Forelimb muscle (tissue), 1 donor: ENCODE measurements around the gene PDP2. TPM values are rescaled to one million over a fixed set of nuclear protein-coding genes. Genes with fewer than 3 reads are reported as not detected.
"Not testable (repeated sequence)": the region's sequence is repeated elsewhere in the genome, so short reads cannot be mapped to it uniquely, and the experiment has no call there.

Experiments
- DNase-seq: peaks from one replicate; pipeline ENCODE4 v3.0.0-alpha.2; 2013; ENCODE audit warnings: low read depth
- polyA plus RNA-seq: library from polyadenylated mRNA; unstranded; fragments of 120-200 nt; gene quantifications from one replicate; pipeline ENCODE4 v1.2.1, GENCODE V29; 2013; ENCODE audit not compliant: insufficient read length

The PDP2 gene
- polyA plus RNA-seq, 1 donor, result 3.3 TPM

DNA sequence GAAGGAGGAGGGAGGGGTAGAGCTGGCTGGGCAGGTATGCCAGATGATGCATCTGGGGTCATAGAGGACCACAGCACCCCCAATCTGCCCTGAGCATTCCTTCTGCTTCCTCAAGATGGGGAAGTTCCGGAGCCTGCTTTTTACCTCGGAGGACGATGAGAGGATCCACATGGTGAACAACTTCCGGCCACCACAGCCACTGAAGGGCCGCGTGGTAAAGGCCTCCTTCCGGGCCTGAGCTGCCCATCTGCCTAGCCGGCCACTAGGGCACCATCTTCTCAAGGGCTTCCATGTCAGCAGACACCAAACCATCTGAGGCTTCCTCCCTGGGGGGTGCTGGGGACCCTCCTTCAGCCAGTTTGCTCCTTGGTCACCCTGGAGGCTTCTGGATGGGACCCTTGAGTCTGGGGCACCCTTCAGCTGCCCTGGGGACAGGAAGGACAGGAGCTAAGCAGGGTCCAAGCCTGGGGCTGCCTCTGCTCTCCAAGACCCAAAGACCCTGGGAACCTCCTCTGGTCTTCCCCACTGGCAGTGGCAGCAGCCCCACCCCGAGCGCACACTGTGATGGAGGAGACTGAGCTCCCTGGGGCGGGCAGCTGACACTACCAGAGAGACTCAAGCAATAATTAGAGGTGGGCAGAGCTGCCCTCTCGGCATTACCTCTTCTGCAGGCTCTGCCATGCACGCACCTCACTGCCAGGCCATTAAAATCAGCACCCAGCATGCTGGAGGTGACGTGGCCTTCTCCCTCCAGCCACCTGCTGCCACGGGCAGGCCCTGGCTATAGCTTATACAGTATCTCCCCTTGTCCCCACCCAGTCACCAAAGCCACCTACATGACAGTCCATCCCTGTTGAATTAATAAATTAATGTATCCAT, 26.8 kb upstream of the PDP2 start:
- no peak for DNase-seq

DNA sequence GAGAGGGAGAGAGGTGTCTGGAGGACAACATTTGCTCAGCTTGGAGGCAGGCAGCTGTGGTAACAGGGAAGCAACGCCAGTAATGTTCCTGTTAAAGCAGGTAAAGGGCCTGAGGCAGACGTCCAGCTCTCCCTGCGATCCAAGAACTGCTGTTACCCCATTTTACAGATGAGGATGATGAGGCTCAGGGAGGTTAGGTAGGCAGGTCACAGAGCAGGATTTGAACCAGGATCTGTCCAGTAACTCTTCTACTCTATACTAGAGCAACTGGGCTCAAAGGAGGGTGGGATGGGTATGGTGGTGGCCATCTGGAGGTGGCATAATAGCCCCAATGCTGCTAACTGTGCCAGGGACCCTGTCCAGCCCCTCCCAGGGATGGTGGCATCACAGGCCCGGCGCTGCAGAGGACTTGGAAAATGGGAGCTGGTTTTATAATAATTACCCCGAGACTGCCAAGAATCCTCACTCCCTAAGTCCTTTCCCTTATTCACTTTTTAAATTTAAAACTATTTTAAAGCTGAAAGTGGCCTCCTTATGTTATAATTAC, 24.1 kb upstream of the PDP2 start:
- no peak for DNase-seq

DNA sequence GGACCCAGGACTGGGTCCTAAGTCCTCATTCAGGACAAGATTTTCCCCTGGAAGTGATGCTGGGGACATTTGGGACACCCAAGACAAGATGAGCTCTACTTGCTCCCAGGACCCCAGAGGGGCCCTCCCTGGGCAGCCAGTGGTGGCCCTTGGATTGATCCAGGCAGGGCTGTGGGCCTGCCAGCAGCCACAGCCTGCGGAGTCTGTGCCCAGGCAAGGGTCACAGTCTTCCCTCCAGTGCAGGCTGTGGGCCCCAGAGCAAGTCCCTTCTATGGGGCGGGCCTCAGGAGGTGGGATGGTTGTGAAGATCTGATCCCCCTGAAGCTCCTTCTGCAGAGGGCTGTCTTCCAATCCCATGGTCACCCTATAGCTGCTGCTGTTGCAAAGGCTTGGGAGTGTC, 23.5 kb upstream of the PDP2 start:
- DNase-seq, result no peak

DNA sequence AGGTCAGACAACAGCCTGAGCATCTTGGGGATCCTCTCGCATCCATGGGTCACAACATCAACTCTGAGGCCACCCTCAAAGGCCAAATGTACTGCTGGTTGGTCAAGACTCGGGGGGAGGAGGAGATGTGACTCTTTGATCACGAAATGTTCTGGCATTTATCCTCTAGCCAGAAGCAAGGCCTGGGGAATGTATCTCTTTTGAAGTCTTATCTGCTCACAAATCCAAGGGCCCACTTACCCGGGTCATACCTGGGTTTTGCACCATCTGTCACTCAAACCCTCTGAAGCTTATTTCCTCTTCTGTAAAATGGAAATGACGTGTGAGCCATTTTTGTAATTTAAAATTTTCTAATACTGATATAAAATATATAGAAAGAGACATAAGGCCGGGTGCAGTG, 22.9 kb upstream of the PDP2 start:
- no peak for DNase-seq

DNA sequence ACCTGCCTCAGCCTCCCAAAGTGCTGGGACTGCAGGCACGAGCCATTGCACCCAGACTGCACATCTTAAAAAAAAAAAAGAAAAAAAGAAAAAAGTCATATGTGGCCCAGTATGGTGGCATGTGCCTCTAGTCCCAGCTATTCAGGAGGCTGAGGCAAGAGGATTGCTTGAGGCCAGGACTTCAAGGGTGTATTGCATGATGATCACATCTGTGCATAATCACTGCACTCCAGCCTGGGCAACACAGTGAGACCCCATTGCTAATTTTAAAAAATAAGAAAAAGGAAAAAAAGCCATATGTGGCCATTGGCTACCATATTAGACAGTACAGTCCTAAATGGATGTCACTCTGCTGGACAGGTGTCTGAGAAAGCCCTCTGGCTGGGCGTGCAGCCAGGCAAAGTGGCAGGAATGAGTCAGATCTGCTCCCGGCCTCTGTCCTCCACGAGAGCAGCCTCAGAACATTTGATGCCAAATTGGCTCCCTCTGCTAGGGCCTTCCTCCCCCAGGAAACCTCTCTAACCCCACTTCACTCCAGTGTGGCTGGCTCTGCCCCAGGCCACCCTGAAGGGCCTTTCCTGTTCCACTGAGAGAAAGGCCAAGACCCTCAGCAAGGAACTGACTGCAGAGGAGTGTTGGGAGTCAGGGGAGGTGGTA, 21.4 kb upstream of the PDP2 start:
- no peak for DNase-seq

DNA sequence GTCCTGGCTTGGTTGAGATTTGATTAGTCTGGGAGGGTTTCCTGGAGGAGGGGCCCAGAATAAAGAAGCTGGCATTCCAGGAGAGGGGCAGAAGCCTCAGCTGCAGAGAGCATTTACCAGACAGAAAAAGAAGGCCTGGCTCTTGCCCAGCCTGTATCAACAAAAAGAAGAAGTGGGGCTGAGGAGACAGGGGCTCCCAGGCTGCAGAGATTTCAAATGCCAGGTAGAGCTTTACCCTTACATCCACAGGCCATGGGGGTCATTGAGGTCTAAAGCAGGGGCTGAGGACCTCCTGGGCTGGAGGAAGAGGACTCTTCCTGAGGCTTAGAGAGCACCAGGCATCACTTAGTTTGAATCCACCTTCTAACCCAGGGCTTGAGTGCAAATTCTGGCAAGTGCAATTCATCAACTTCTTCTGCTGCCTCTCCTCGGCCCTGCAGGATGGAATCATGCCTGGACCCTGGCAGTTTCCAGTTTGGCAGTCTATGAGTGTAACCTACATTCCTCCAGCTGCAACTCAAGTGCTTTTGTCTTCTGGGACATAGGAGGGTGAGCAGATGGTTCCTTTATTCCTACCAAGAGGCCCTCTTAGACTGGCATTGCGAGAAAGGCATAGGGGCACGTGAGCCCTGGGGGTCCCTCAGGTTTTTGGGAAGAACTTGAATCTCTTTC, 20.8 kb upstream of the PDP2 start:
- DNase-seq, result no peak

DNA sequence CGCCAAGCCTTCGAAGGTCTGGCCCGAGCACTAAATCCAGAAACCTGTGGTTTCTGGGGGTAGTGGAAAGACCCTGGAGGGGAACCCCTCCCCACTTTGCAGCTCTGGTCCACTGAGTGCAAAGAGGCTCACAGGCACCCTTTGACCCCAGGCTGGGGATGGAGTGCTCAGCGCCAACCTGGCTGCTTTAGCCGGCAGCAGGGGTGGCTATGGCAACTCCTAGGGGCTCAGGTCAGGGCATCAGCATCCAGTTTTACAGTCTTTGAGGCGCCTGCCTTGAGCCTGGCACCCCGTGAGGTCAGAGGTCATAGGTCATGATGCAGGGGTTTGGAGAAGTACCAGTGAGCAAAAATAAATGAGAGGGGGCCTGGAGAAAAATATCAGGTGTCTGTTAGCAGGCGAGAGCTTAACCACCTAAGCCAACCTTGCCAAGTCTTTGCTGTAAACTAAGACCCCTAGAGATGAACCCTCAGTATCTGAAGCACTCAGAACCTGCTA, 18.2 kb upstream of the PDP2 start:
- DNase-seq, result no peak

DNA sequence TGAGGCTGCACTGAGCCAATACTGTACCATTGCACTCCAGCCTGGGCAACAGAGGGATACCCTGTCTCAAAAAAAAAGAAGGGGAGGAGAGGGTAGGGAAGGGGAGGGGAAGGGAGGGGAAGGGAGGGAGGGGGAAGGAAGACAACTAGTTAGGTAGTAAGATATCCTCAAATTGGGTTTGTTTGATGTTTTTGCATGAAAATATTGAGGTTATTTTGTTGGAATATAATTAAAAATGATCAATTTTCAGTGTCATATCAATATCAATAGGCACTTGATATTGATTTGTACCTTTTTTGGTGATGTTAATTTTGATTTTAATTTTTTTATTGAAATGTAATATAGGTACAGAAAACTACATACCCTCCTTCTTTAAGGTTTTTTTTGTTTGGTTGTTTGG, 16.6 kb upstream of the PDP2 start:
- DNase-seq, result no peak

DNA sequence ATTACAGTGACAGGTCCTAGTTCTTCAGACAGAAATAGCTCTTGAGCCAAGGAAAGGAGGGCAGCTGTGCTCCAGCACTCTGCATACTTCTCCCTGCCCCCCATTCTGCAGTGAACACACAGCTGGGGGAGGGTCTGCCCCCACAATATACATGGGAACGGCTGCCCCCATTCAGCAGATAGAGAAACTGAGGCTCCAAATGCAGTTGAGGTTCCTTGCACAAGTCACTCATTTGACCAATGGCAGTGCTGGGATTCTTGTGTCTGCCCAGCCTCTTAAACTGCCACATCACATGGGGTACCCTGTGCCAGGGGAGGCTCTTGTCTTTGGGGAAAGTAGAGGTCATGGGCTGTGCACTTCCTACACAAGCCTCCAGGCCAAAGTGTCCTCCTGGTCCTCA, 10.9 kb upstream of the PDP2 start:
- DNase-seq, result no peak

DNA sequence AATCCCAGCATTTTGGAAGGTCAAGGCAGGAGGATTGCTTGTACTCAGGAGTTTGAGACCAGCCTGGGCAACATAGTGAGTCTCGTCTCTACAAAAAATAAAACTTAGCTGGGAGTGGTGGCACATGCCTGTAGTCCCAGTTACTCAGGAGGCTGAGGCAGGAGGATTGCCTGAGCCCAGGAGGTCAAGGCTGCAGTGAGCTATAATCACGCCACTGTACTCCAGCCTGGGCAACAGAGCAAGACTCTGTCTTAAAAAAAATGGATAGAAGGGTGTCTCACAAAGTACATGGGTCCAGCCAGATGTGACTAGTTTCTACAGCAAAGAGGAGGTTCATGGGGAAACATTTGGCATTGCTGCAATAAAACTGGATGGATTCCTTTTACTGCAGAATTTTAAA, 9.0 kb upstream of the PDP2 start:
- not testable (repeated sequence) for DNase-seq

DNA sequence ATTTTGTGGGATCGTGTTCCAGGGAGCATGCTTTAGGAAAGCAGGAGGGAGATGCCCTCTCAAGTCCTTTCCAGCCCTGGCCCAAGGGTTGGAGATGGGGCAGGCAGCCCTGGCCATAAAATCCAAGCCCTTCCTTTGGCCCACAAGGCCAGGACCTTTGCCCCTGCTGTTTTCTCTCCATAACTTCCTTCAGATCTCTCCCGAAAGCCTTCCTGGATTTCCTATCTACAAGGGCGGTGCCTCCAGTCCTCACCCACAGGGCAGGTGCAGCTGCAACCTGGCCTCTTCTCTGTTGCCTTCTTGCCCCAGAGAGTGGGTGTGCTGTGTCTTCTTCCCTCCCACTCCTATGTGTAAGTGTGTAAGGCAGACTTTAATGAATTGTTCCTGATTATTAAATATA, 8.5 kb upstream of the PDP2 start:
- DNase-seq, result no peak

DNA sequence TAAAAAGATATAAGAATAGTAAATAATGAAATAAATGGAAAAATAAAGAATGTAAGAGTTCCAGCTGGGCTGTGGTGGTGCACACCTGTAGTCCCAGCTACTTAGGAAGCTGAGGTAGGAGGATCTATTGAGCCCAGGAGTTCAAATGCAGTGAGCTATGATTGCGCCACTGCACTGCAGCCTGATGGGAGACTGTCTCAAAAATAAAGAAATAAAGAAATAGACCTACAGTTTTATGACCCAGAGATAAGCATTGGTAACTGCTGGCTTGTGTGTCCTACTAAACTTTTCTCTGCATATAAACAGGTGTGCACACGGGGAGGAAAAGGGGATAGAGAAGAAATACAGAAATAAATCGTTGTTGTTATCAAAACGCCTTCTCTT, 7.8 kb upstream of the PDP2 start:
- DNase-seq, result no peak

DNA sequence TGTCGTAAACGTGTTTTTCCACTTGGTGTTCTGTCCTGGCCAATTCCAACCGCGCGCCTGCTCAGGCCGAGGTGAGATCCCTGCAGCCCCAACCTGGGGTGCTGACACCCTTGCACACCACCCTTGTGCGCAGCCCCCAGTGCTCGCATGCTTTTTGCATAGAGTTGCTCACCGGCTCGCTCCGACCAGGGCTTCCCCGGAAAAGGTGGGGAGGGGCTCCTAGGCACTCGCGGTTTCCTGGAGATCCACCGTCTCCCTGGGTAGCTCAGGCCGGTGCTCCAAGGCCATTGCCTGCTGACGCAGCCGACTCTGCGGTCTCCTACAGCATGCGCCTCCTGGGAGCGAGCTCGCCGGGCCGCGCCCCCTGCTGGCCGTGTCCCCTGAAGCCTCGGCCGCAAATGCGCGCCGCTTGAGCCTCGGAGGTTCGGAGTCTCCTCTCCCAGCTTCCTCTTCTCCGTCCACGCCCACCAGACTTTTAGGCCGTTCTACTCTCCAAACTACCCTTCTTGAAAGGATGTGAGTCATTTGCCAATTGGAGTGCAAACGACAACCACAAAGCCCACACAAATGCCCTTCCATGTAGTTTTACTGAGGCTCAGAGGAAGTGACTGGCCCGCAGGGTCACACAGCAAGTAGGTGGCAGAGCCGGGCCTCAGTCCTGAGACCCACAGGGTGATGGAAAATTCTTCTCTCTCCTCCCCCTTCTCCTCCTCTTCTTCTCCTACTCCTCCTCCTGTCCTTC, 7.2 kb upstream of the PDP2 start:
- DNase-seq, result peak; percentile 31

DNA sequence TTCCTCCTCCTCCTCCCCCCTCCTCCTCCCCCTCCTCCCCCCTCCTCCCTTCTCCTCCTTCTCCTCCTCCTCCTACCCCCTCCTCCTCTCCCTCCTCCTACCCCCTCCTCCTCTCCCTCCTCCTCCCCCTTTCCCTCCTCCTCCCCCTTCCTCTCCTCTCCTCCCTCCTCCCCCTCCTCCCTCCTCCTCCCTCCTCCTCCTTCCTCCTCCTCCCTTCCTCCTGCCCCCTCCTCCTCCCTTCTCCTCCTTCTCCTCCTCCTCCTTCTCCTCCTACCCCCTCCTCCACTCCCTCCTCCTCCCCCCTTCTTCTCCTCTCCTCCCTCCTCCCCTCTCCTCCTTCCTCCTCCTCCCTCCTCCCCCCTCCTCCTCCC, 6.6 kb upstream of the PDP2 start:
- DNase-seq, result no peak

DNA sequence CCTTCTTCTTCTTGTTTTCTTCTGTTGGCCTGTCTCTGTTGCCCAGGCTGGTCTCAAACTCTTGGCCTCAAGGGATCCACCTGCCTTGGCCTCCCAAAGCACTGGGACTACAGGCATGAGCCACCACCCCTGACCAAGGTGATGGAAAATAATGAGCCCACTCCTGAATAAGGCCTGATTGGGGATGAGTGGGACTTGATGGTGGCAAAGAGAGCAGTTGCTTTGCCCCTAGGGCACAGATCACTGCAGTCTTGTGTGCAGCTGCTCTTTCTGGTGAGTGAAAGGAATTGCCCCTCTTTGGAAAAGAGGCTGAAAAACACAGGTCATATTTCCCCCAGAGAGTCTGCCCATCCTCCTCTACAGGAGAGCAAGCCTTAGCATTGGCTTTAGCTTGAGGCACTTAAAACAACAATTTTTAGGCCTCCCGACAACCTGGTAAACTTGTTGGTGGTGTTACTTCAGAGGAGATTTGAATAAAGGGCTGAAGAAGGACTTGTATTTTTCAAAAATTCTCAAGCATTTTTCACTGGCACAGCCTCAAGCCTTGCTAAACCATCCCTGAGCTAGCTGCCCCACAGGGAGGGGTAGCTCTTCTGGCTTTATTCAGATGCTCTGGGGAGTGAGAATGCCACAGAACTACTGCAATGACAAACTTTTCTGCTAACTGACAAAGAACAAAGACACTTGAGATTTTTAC, 6.1 kb upstream of the PDP2 start:
- no peak for DNase-seq

DNA sequence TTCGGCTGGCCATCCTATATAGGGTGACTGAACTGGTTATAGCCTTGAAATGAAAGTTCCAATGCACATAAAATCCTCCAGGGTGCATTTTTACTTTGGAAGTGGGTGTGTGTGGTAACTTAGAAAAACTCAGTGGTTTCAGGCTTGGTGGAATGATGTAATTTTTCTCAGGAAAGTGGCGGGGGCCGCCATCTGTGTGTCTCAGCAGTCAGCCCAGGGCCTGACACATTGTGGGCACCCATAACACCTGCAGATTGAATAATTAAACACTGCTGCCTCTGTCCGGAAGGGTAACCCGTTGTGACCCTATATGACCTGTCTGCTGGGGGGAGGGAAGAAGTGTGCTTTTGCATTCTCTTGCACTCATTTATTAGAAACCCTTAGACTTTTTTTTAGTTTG, 2.2 kb upstream of the PDP2 start:
- DNase-seq, result no peak

DNA sequence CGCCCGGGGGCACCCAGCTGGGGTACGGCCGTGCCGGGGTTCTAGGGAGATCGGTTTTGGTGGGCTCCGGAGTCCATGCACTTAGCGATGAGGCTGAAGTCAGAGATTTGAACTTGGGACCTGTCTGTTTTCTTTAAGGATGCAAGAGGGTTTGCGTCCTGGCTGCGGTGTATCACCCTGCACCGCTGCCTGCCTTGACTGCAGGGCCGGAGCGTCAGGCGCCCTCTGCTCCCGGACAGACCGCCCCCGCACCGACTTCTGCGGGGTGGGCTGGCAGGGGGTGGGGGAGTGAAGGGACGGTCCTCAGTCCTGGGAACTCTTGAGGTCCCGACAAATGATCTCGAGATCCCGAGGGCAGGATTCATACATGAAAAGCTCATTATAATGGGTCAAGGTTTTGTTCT, 701 bp downstream of the PDP2 start:
- DNase-seq, result no peak

DNA sequence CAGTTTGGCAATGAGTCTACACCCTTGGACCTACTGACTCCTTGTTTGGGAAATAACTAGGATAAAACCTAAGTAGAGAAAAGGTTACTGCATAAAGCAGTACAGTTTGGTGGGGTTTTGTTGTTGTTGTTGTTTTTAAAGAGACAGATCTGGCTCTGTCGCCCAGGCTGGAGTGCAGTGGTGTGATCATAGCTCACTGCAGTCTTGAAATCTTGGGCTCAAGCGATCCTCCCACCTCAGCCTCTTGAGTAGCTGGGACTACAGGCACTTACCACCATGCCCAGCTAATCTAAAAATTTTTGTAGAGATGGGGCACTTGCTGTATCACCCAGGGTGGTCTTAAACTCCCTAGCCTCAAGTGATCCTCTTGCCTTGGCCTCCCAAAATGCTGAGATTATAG, 1.2 kb downstream of the PDP2 start:
- DNase-seq, result no peak

DNA sequence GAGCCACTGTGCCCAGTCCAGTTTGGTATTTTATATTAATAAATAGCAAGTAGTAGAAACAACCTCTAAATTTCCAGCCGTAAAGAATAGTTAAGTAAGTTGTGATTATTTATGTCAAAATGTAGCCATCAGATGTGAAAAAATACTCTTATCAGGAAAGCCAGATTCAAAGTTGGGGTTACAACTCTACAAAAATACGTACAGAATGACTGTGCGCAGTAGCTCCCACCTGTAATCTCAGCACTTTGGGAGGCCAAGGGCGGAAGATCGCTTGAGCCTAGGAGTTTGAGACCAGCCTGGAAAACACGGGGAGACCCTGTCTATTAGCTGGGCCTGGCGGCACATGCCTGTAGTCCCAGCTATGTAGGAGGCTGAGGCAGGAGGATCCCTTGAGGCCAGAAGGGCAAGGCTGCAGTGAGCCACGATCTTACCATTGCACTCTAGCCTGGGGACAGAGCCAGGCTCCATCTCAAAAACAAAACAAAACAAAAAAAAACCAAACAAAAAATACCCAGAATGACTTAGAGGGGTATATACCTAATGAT, 1.7 kb downstream of the PDP2 start:
- no peak for DNase-seq

DNA sequence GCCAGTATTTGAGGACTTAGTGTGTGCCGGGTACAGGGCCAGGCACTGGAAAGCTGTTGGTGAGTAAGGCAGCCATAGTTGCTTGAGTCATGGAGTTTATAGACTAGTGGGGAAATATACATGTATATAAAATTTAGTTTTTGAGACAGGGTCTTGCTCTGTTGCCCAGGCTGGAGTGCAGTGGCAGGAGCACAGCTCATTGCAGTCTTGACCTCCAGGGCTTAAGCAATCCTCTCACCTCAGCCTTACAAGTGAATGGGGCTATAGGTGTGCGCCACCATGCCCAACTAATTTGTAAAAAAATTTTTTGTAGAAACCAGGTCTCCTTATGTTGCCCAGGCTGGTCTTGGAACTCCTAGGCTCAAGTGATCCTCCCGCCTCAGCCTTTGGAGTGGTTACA, 2.4 kb downstream of the PDP2 start:
- DNase-seq, result no peak

DNA sequence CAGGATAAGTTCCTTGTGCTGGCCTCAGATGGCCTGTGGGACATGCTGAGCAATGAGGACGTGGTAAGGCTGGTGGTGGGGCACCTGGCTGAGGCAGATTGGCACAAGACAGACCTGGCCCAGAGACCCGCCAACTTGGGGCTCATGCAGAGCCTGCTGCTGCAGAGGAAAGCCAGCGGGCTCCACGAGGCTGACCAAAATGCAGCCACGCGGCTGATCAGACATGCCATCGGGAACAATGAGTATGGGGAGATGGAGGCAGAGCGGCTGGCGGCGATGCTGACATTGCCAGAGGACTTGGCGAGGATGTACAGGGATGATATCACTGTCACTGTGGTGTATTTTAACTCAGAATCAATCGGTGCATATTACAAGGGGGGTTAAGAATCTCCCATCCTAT, 5.2 kb downstream of the PDP2 start:
- DNase-seq, result no peak
